Large intestine (tissue), 3 donors: ENCODE data around the gene PHLDB3. TPM values are rescaled to one million over a fixed set of nuclear protein-coding genes. Genes with fewer than 3 reads are reported as not detected.

Experiments used
- DNase-seq, 2 donors: peaks; one replicate each; pipeline versions ENCODE4 v3.0.0 to v3.0.0-alpha.2; 2013
- H3K27ac ChIP-seq: one replicate; pipeline ENCODE4 v1.5.1; 2013; ENCODE audit warnings: low read length
- H3K27me3 ChIP-seq: 2 replicates; pipeline ENCODE4 v1.6.1; 2013; ENCODE audit warnings: low read length; ENCODE audit not compliant: control insufficient read depth, insufficient read depth
- H3K36me3 ChIP-seq: 2 replicates; pipeline ENCODE4 v1.6.1; 2013; ENCODE audit warnings: low read length; ENCODE audit not compliant: control insufficient read depth, insufficient read depth
- H3K4me1 ChIP-seq: one replicate; pipeline ENCODE4 v1.6.1; 2013; ENCODE audit warnings: low read length; ENCODE audit not compliant: control insufficient read depth, insufficient read depth
- H3K4me3 ChIP-seq: one replicate; pipeline ENCODE4 v1.5.1; 2013; ENCODE audit warnings: low read length
- H3K9me3 ChIP-seq: one replicate; pipeline ENCODE4 v1.6.1; 2013; ENCODE audit warnings: mild to moderate bottlenecking, low read depth, low read length, moderate library complexity; ENCODE audit not compliant: control insufficient read depth
- WGBS: methylation state at CpG from one replicate; pipeline ENCODE4 v1.1.5; 2013; ENCODE audit warnings: low lambda C conversion rate; ENCODE audit not compliant: insufficient coverage; 5-methylcytosine and 5-hydroxymethylcytosine counted together
- polyA plus RNA-seq: library from polyadenylated mRNA; unstranded; fragments of 120-200 nt; gene quantifications from one replicate; pipeline ENCODE4 v1.2.1, GENCODE V29; 2013

The PHLDB3 gene
- polyA plus RNA-seq, 1 donor, result 33.8 TPM

GRCh38 chr19:43433358-43433673, 71.2 kb downstream of the PHLDB3 start:
- Histone ChIP-seq H3K9me3 (no peaks in the 10 kb centered on the region), H3K4me3 (no peak overlapping the region), H3K27me3 (no peaks in the 10 kb centered on the region), H3K27ac (no peak overlapping the region), H3K36me3 (no peaks in the 10 kb centered on the region), H3K4me1 (peaks cover 4% of the 10 kb centered on the region)
- DNase-seq, result no peak
- WGBS, result no CpG with 5 or more reads among the region's 2 CpGs

- 87% methylated on average over 3 of the region's 9 CpGs for WGBS
- Histone ChIP-seq H3K9me3 (no peaks in the 10 kb centered on the region), H3K4me1 (peaks cover 4% of the 10 kb centered on the region), H3K27ac (no peak overlapping the region), H3K36me3 (no peaks in the 10 kb centered on the region), H3K27me3 (no peaks in the 10 kb centered on the region), H3K4me3 (no peak overlapping the region)
- DNase-seq, result no peak
Measured at GRCh38 chr19:43430976-43431375, 73.6 kb downstream of the PHLDB3 start.

DNA sequence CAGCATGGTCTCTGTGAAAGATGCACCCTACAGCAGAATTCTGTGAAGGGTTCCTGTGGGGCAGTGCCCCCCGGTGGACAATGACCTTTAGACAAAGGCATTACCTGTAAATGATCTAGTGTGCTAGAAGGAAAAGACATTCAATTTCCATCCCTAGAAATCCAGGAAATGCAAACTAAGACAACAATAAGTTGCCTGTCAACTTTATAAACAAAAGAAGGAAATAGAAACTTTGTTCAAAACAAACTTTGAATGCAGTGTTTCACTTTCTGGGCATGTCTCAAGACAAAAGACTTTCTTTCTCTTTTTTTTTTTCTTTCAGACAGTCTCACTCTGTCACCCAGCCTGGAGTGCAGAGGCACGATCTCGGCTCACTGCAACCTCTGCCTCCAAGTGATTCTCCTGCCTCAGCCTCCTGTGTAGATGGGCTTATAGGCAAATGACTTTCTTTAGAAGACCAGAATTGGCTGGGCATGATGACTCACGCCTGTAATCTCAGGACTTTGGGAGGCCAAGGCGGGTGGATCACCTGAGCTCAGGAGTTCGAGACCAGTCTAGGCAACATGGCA, 74.3 kb downstream of the PHLDB3 start:
- Histone ChIP-seq H3K4me1 (peaks cover 4% of the 10 kb centered on the region), H3K36me3 (no peaks in the 10 kb centered on the region), H3K9me3 (no peaks in the 10 kb centered on the region), H3K27ac (no peak overlapping the region), H3K27me3 (no peaks in the 10 kb centered on the region), H3K4me3 (no peak overlapping the region)
- WGBS, result 60% methylated on average over 1 of the region's 6 CpGs
- peak in 1 of 2 donors; percentile 19 for DNase-seq

GRCh38 chr19:43429395-43429794, 75.2 kb downstream of the PHLDB3 start:
- WGBS, result no CpG with 5 or more reads among the region's 7 CpGs
- Histone ChIP-seq H3K9me3 (no peaks in the 10 kb centered on the region), H3K4me1 (peaks cover 4% of the 10 kb centered on the region), H3K36me3 (no peaks in the 10 kb centered on the region), H3K4me3 (no peak overlapping the region), H3K27ac (no peak overlapping the region), H3K27me3 (no peaks in the 10 kb centered on the region)
- no peak for DNase-seq

GRCh38 chr19:43425567-43426392, 78.8 kb downstream of the PHLDB3 start:
- Histone ChIP-seq H3K27me3 (no peaks in the 10 kb centered on the region), H3K27ac (no peak overlapping the region), H3K4me3 (no peak overlapping the region), H3K9me3 (no peaks in the 10 kb centered on the region), H3K36me3 (no peaks in the 10 kb centered on the region), H3K4me1 (peaks cover 4% of the 10 kb centered on the region)
- 10% methylated on average over 3 of the region's 8 CpGs for WGBS
- peak in 1 of 2 donors; percentile 32 for DNase-seq

Other genes starting within 250 kb of the PHLDB3 start
- gene PSG9, start 235.2 kb downstream of the PHLDB3 start, polyA plus RNA-seq, result not detected
- gene CD177, start 151.1 kb downstream of the PHLDB3 start, polyA plus RNA-seq, result 0.43 TPM
- not detected for gene TEX101, start 89.9 kb downstream of the PHLDB3 start, polyA plus RNA-seq
- gene LYPD3, start 39.1 kb downstream of the PHLDB3 start, polyA plus RNA-seq, result 1.0 TPM
- 97.7 TPM for gene ETHE1, start 22.5 kb upstream of the PHLDB3 start, polyA plus RNA-seq
- 4.0 TPM for gene ZNF575, start 28.4 kb upstream of the PHLDB3 start, polyA plus RNA-seq
- gene XRCC1, start 70.8 kb upstream of the PHLDB3 start, polyA plus RNA-seq, result 47.4 TPM
- 16.4 TPM for gene PINLYP, start 71.1 kb upstream of the PHLDB3 start, polyA plus RNA-seq
- gene IRGQ, start 91.4 kb upstream of the PHLDB3 start, polyA plus RNA-seq, result 11.5 TPM
- gene ZNF576, start 91.8 kb upstream of the PHLDB3 start, polyA plus RNA-seq, result 13.5 TPM
- gene SRRM5, start 107.3 kb upstream of the PHLDB3 start, polyA plus RNA-seq, result 1.5 TPM
- gene ZNF428, start 114.9 kb upstream of the PHLDB3 start, polyA plus RNA-seq, result 40.4 TPM
- 13.6 TPM for gene CADM4, start 135.1 kb upstream of the PHLDB3 start, polyA plus RNA-seq
- gene PLAUR, start 165.4 kb upstream of the PHLDB3 start, polyA plus RNA-seq, result 5.7 TPM
- 0.03 TPM for gene IRGC, start 211.3 kb upstream of the PHLDB3 start, polyA plus RNA-seq